Esophagus squamous epithelium (tissue), 4 donors: Measurements from ENCODE around the gene LPAR3.

Experiments used
- POLR2A ChIP-seq, 4 donors: fragments of 450-650 bp; IDR thresholded peaks; one replicate each; pipeline ENCODE4 v1.6.1; 2017; ENCODE audit warnings: antibody characterized with exemption in 4 of 4, mild to moderate bottlenecking in 4 of 4, moderate library complexity in 3 of 4
- TF ChIP-seq, protein P1 (sequence below), 6 experiments: fragments of 450-650 bp in 4 of 6; fragments of 200-600 bp in 2 of 6; sonication (generic) in 2 of 6; IDR thresholded peaks; one replicate each; pipeline ENCODE4 v1.5.1; 2016 to 2019; ENCODE audit warnings: antibody characterized with exemption in 6 of 6, mild to moderate bottlenecking in 4 of 6, moderate library complexity in 4 of 6

- TF ChIP-seq, protein P1, sequence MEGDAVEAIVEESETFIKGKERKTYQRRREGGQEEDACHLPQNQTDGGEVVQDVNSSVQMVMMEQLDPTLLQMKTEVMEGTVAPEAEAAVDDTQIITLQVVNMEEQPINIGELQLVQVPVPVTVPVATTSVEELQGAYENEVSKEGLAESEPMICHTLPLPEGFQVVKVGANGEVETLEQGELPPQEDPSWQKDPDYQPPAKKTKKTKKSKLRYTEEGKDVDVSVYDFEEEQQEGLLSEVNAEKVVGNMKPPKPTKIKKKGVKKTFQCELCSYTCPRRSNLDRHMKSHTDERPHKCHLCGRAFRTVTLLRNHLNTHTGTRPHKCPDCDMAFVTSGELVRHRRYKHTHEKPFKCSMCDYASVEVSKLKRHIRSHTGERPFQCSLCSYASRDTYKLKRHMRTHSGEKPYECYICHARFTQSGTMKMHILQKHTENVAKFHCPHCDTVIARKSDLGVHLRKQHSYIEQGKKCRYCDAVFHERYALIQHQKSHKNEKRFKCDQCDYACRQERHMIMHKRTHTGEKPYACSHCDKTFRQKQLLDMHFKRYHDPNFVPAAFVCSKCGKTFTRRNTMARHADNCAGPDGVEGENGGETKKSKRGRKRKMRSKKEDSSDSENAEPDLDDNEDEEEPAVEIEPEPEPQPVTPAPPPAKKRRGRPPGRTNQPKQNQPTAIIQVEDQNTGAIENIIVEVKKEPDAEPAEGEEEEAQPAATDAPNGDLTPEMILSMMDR (IDR thresholded peaks at IDR 0.05), result peak in 1 of 6 experiments; percentile 13
- TF ChIP-seq POLR2A (IDR thresholded peaks at IDR 0.05), result peak in 1 of 4 donors; percentile 45
These were observed at the start of gene LPAR3 for GRCh38 chr1:84892705-84893618.
